HG03460 (cell line): ENCODE results near the gene PKNOX1.
"Not testable (repeated sequence)": the region's sequence is repeated elsewhere in the genome, so short reads cannot be mapped to it uniquely, and the experiment has no call there.

Experiments
- ATAC-seq: cut with Tn5 transposase; IDR thresholded peaks from one replicate; pipeline ENCODE4 v1.9.1; 2021; ENCODE audit not compliant: unreplicated experiment

PKNOX1 gene

GRCh38 chr21:42951193-42951592 lies 23.2 kb upstream of the PKNOX1 start:
- ATAC-seq, result not testable (repeated sequence)

GRCh38 chr21:42956824-42957630 lies 17.3 kb upstream of the PKNOX1 start:
- ATAC-seq, result peak; percentile 92

- ATAC-seq, result not testable (repeated sequence)
These were observed 16.2 kb upstream of the PKNOX1 start for GRCh38 chr21:42958122-42958521.

- no peak for ATAC-seq
These were observed 14.6 kb upstream of the PKNOX1 start for GRCh38 chr21:42959728-42960127.

- ATAC-seq, result no peak
These were observed 11.9 kb upstream of the PKNOX1 start for GRCh38 chr21:42962380-42963007.

- ATAC-seq, result no peak
These were observed 10.3 kb upstream of the PKNOX1 start for GRCh38 chr21:42964086-42964485.

- ATAC-seq, result no peak
These were observed 9.7 kb upstream of the PKNOX1 start for GRCh38 chr21:42964546-42965210.

- no peak for ATAC-seq
These were observed 9.2 kb upstream of the PKNOX1 start for GRCh38 chr21:42965211-42965560.

GRCh38 chr21:42967616-42968015 lies 6.7 kb upstream of the PKNOX1 start:
- not testable (repeated sequence) for ATAC-seq

GRCh38 chr21:42969193-42969600 lies 5.2 kb upstream of the PKNOX1 start:
- no peak for ATAC-seq

GRCh38 chr21:42970946-42971653 lies 3.3 kb upstream of the PKNOX1 start:
- no peak for ATAC-seq

GRCh38 chr21:42971897-42972275 lies 2.5 kb upstream of the PKNOX1 start:
- no peak for ATAC-seq

GRCh38 chr21:42973309-42973990 lies 912 bp upstream of the PKNOX1 start:
- no peak for ATAC-seq

- peak; percentile 21 for ATAC-seq
These were observed 764 bp downstream of the PKNOX1 start for GRCh38 chr21:42974832-42975820.

- no peak for ATAC-seq
These were observed 1.7 kb downstream of the PKNOX1 start for GRCh38 chr21:42975886-42976608.

GRCh38 chr21:42980312-42981213 lies 6.2 kb downstream of the PKNOX1 start:
- no peak for ATAC-seq

- ATAC-seq, result no peak
These were observed 6.8 kb downstream of the PKNOX1 start for GRCh38 chr21:42981214-42981523.

GRCh38 chr21:42981862-42982261 lies 7.5 kb downstream of the PKNOX1 start:
- no peak for ATAC-seq
